Mammary microvascular endothelial cell (primary cell): ENCODE measurements around the gene CDH9. TPM values are rescaled to one million over a fixed set of nuclear protein-coding genes. Genes with fewer than 3 reads are reported as not detected.

Source experiments
- total RNA-seq: library from RNA; depleted of rRNA; stranded (reverse); fragments of >200 nt; gene quantifications from 2 replicates; pipeline ENCODE4 v1.2.3, GENCODE V29; 2015

Gene CDH9, protein sequence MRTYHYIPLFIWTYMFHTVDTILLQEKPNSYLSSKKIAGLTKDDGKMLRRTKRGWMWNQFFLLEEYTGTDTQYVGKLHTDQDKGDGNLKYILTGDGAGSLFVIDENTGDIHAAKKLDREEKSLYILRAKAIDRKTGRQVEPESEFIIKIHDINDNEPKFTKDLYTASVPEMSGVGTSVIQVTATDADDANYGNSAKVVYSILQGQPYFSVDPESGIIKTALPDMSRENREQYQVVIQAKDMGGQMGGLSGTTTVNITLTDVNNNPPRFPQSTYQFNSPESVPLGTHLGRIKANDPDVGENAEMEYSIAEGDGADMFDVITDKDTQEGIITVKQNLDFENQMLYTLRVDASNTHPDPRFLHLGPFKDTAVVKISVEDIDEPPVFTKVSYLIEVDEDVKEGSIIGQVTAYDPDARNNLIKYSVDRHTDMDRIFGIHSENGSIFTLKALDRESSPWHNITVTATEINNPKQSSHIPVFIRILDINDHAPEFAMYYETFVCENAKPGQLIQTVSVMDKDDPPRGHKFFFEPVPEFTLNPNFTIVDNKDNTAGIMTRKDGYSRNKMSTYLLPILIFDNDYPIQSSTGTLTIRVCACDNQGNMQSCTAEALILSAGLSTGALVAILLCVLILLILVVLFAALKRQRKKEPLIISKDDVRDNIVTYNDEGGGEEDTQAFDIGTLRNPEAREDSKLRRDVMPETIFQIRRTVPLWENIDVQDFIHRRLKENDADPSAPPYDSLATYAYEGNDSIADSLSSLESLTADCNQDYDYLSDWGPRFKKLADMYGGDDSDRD
- not detected in 2 replicates for total RNA-seq

DNA sequence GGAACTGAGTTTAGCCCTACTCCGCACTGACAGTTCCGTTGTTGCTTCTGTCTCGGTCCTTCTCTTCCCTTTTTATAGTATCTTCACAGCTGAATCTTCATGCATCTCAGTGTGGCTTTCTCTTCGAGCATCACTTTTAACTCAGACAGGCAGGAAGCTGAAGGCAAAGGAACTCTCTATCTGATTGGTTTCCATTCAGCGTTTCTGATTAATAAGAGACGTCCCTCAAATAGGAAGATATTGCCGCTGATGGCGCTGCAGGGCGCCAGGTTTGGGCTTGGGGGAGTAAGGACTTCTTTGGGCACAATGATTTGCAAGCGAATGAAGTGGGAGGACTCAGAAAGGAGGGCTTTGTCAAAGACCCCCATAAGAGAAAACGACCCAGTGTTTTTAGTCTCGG lies at the start of gene CDH9:
Gene CDH9 (minus strand): TSS at position 111 of the 400 bp plus-strand sequence. CDS start 50,253 bp downstream, outside the sequence.

